ENCODE results near the gene GNAO1.

- TF ChIP-seq PHF20 (CRISPR knock-in tag; IDR thresholded peaks at IDR 0.05) = no peak
- no peak for TF ChIP-seq CTCF (CRISPR knock-in tag; IDR thresholded peaks at IDR 0.05)
- no peak for TF ChIP-seq ZNF776 (CRISPR knock-in tag; IDR thresholded peaks at IDR 0.05)
- TF ChIP-seq ZSCAN5A (CRISPR knock-in tag; IDR thresholded peaks at IDR 0.05; ENCODE audit: borderline replicate concordance) = no peak
- TF ChIP-seq REST (IDR thresholded peaks at IDR 0.05; ENCODE audit: borderline replicate concordance in 1 of 2, low read depth in 1 of 2, low read length in 2 of 2) = no peak
- TF ChIP-seq ZNF589 (CRISPR knock-in tag; conservative IDR thresholded peaks at IDR 0.05) = no peak
- TF ChIP-seq MIXL1 (CRISPR knock-in tag; IDR thresholded peaks at IDR 0.05) = no peak
- TF ChIP-seq ZNF383 (CRISPR knock-in tag; IDR thresholded peaks at IDR 0.05; ENCODE audit: borderline replicate concordance) = no peak
- no peak for TF ChIP-seq ZNF292 (CRISPR knock-in tag; IDR thresholded peaks at IDR 0.05; ENCODE audit: borderline replicate concordance, low read depth)
- no peak for TF ChIP-seq HDAC2 (CRISPR knock-in tag; IDR thresholded peaks at IDR 0.05)
Observed at GRCh38 chr16:56298116-56298515, 106.8 kb downstream of the GNAO1 start.

Data from HepG2 (cell line).